GM12878 (cell line): ENCODE results near the gene C1orf53. TPM values are rescaled to one million over a fixed set of nuclear protein-coding genes. Genes with fewer than 3 reads are reported as not detected.

Source experiments
- ATAC-seq: fragments of 200-7000 bp; cut with Tn5 transposase; 3 replicates; pipeline ENCODE4 v1.9.1; 2020; ENCODE audit warnings: mild to moderate bottlenecking, moderate library complexity
- BruUV-seq: library from RNA; stranded (reverse); fragments of 400-500 nt; replicated peaks from 2 replicates; lab custom pipeline; 2021; lab: Mats Ljungman, UMichigan
- CTCF ChIA-PET: fragments of 300-600 bp; sonication (Branson Sonifier 250); formaldehyde crosslinking; extraction: SDS; loops from one replicate; lab custom pipeline; 2021; ENCODE audit warnings: inconsistent platforms; lab: Yijun Ruan, JAX
- POLR2A ChIA-PET: fragments of 350-600 bp; formaldehyde crosslinking; extraction: SDS; loops from one replicate; lab custom pipeline; 2021; ENCODE audit warnings: inconsistent platforms; lab: Charles Lee
- RAD21 ChIA-PET: fragments of 300-600 bp; sonication (Branson Sonifier 250); formaldehyde crosslinking; loops from one replicate; lab custom pipeline; 2023; ENCODE audit warnings: antibody characterized with exemption; ENCODE audit not compliant: unreplicated experiment; lab: Charles Lee
- SMC1A ChIA-PET: fragments of 300-600 bp; sonication (Branson Sonifier 250); formaldehyde crosslinking; loops from one replicate; lab custom pipeline; 2023; ENCODE audit not compliant: unreplicated experiment, uncharacterized antibody; lab: Charles Lee
- DNase-seq: peaks from one replicate; pipeline ENCODE4 v3.0.0-alpha.2; 2011; ENCODE audit warnings: low read depth, low spot score
- FAIRE-seq: peaks from 3 replicates; lab custom pipeline; 2011; peaks lifted over from hg19 to GRCh38; lab: Jason Lieb, UNC
- H2AFZ ChIP-seq: 2 replicates; pipeline ENCODE4 v1.6.0; 2011; ENCODE audit warnings: low read depth, low read length, control low read depth; ENCODE audit not compliant: control insufficient read depth
- H3K27ac ChIP-seq: 2 replicates; pipeline ENCODE4 v1.5.1; 2011; ENCODE audit warnings: control low read depth; ENCODE audit not compliant: control insufficient read depth, insufficient read depth
- H3K27me3 ChIP-seq, 2 experiments: replicated peaks in 1 of 2; 2 replicates each; pipeline versions ENCODE4 v1.6.0 to v1.6.1; 2011; ENCODE audit warnings: low read length in 1 of 2; ENCODE audit not compliant: control insufficient read depth in 2 of 2, insufficient read depth in 2 of 2
- H3K36me3 ChIP-seq, 2 experiments: 2 replicates each; pipeline ENCODE4 v1.5.1; 2011; ENCODE audit warnings: low read length in 1 of 2; ENCODE audit not compliant: control insufficient read depth in 2 of 2, insufficient read depth in 2 of 2
- H3K4me1 ChIP-seq: 2 replicates; pipeline ENCODE4 v1.6.1; 2011; ENCODE audit warnings: mild to moderate bottlenecking, low read length, moderate library complexity, mixed read lengths; ENCODE audit not compliant: control insufficient read depth, insufficient read depth
- H3K4me2 ChIP-seq: 2 replicates; pipeline ENCODE4 v1.6.0; 2011; ENCODE audit warnings: control low read depth; ENCODE audit not compliant: control insufficient read depth, insufficient read depth
- H3K4me3 ChIP-seq: fragments of 200-600 bp; sonication (generic); 2 replicates; pipeline ENCODE4 v1.5.1; 2016
- H3K79me2 ChIP-seq: 2 replicates; pipeline ENCODE4 v1.6.0; 2011; ENCODE audit warnings: low read length; ENCODE audit not compliant: control insufficient read depth, insufficient read depth
- H3K9ac ChIP-seq: 2 replicates; pipeline ENCODE4 v1.8.0; 2011; ENCODE audit warnings: low read length, control low read depth, mixed read lengths; ENCODE audit not compliant: control insufficient read depth, insufficient read depth
- H3K9me3 ChIP-seq: replicated peaks from 3 replicates; pipeline ENCODE4 v1.5.1; 2011; ENCODE audit warnings: mild to moderate bottlenecking, low read length; ENCODE audit not compliant: control insufficient read depth, insufficient read depth
- H4K20me1 ChIP-seq: 2 replicates; pipeline ENCODE4 v1.6.0; 2011; ENCODE audit not compliant: control insufficient read depth, insufficient read depth
- BHLHE40 ChIP-seq, 2 experiments: fragments of 450-650 bp in 1 of 2; IDR thresholded peaks; 2 replicates each; pipeline ENCODE4 v1.6.1; 2011 to 2017; ENCODE audit warnings: low read depth in 2 of 2, borderline replicate concordance in 1 of 2, improper control_type of control experiment in 1 of 2, low read length in 1 of 2, mild to moderate bottlenecking in 1 of 2
- CEBPB ChIP-seq, 2 experiments: fragments of 150-350 bp in 1 of 2; IDR thresholded peaks; 2 replicates each; pipeline ENCODE4 v1.6.1; 2012 to 2014; ENCODE audit warnings: low read depth in 2 of 2, low read length in 2 of 2, borderline replicate concordance in 1 of 2, inconsistent platforms in 1 of 2
- HCFC1 ChIP-seq: fragments of 150-350 bp; IDR thresholded peaks from 2 replicates; pipeline ENCODE4 v1.6.1; 2014; ENCODE audit warnings: low read length
- HDAC6 ChIP-seq: fragments of 200-600 bp; sonication (generic); IDR thresholded peaks from one replicate; pipeline ENCODE4 v1.8.0; 2017; ENCODE audit warnings: antibody characterized with exemption; ENCODE audit not compliant: unreplicated experiment
- NR2C2 ChIP-seq: IDR thresholded peaks from 2 replicates; pipeline ENCODE4 v1.6.1; 2011; ENCODE audit warnings: borderline replicate concordance, low read depth; ENCODE audit not compliant: control insufficient read depth, insufficient read length
- SMC3 ChIP-seq: IDR thresholded peaks from 2 replicates; pipeline ENCODE4 v1.6.1; 2011; ENCODE audit warnings: low read length, improper control_type of control experiment, borderline replicate concordance
- ZBTB40 ChIP-seq: fragments of 450-650 bp; IDR thresholded peaks from 2 replicates; pipeline ENCODE4 v1.6.1; 2016; ENCODE audit warnings: mild to moderate bottlenecking, moderate library complexity, borderline replicate concordance
- ZSCAN29 ChIP-seq: fragments of 450-650 bp; IDR thresholded peaks from 2 replicates; pipeline ENCODE4 v1.6.1; 2017; ENCODE audit warnings: mild to moderate bottlenecking, moderate library complexity
- WGBS: methylation state at CpG from one replicate; pipeline ENCODE4 v1.1.6; 2016; ENCODE audit warnings: low lambda C conversion rate; ENCODE audit not compliant: insufficient replicate concordance, insufficient coverage; ENCODE audit errors: missing lambda C conversion rate; 5-methylcytosine and 5-hydroxymethylcytosine counted together
- in situ Hi-C: fragments of 300-500 bp; cut with MboI; formaldehyde crosslinking; loops from 9 replicates; pipeline ENCODE4 v1.14.3; 2018; ENCODE audit warnings: mixed read lengths
- intact Hi-C: fragments of 100-400 bp; cut with micrococcal nuclease; formaldehyde crosslinking; loops from one replicate; pipeline ENCODE4 v1.14.2; 2022; ENCODE audit not compliant: unreplicated experiment
- polyA plus RNA-seq, 11 experiments: library from polyadenylated mRNA; depleted of rRNA in 4 of 11; unstranded in 6 of 11; stranded (reverse) in 5 of 11; fragments of >200 nt; fragmentation: Nextera tagmentation in 4 of 11; fragmentation: Illumina TruSeq in 1 of 11; extraction: Ambion mirVana in 4 of 11; extraction: Trizol in 1 of 11; gene quantifications; 1 replicate in 1 of 11; 2 replicates in 10 of 11; pipeline versions ENCODE4 v1.2.1 to v1.2.3, GENCODE V29; 2011 to 2016; ENCODE audit warnings: inconsistent platforms in 2 of 11, missing spikeins in 2 of 11, low read depth in 1 of 11
- total RNA-seq, 4 experiments: library from RNA; depleted of rRNA in 3 of 4; stranded (reverse); fragments of >200 nt in 3 of 4; fragmentation: Illumina TruSeq in 1 of 4; extraction: Trizol in 1 of 4; gene quantifications; 2 replicates each; pipeline versions ENCODE4 v1.2.1 to v1.2.3, GENCODE V29; 2013 to 2021

C1orf53 gene
- total and polyA plus RNA-seq, 10 of the 15 experiments (the other 5 are each of a cell fraction or from before 2014, with no cell fraction given), result 0.31 to 5.4 (median 0.59) TPM

GRCh38 chr1:197869490-197870077 is 32.8 kb upstream of the C1orf53 start:
- no peak overlapping the region for H2AFZ ChIP-seq
- no peaks in the 10 kb centered on the region for H3K4me1 ChIP-seq
- intact Hi-C loops (loop anchor here (1.0 to 2.0 kb wide), 3 partner anchors 177 to 349 kb away; no protein-coding TSS in a partner anchor), in situ Hi-C loops (loop anchor here (10.0 kb wide), 2 partner anchors 175 to 255 kb away; no protein-coding TSS in a partner anchor)
- no peaks in the 10 kb centered on the region for H4K20me1 ChIP-seq
- ChIA-PET POLR2A (no interaction called here), SMC1A (interaction anchor here (0.7 to 3.3 kb wide), 31 partner anchors 8 to 350 kb away, joined by 3 to 30 read pairs (median 4); no protein-coding TSS in a partner anchor), CTCF (interaction anchor here (0.6 to 3.4 kb wide), 31 partner anchors 8 to 419 kb away, joined by 3 to 43 read pairs (median 4); no protein-coding TSS in a partner anchor), RAD21 (interaction anchor here (0.8 to 3.5 kb wide), 20 partner anchors 9 to 595 kb away, joined by 3 to 41 read pairs (median 4); no protein-coding TSS in a partner anchor)
- no peaks in the 10 kb centered on the region for H3K36me3 ChIP-seq
- H3K79me2 ChIP-seq, result no peaks in the 10 kb centered on the region
- WGBS, result 19% methylated on average over 2 of the region's 2 CpGs
- ATAC-seq (no peak), FAIRE-seq (peak; percentile 31), DNase-seq (no peak)
- no TSS peak for BruUV-seq
- H3K27me3 ChIP-seq, result no peaks in the 10 kb centered on the region
- TF ChIP-seq NR2C2 (no peak), CEBPB (IDR thresholded peaks at IDR 0.05; ENCODE audit: borderline replicate concordance in 1 of 2, low read depth in 2 of 2, low read length in 2 of 2) (no peak)
- no peak overlapping the region for H3K4me2 ChIP-seq
- H3K9ac ChIP-seq, result no peak overlapping the region
- no peak overlapping the region for H3K4me3 ChIP-seq
- no peaks in the 10 kb centered on the region for H3K9me3 ChIP-seq
- H3K27ac ChIP-seq, result no peak overlapping the region

GRCh38 chr1:197876894-197877293 is 25.5 kb upstream of the C1orf53 start:
- H2AFZ ChIP-seq, result no peak overlapping the region
- ChIA-PET RAD21 (no interaction called here), CTCF (no interaction called here), POLR2A (no interaction called here), SMC1A (no interaction called here)
- no peak overlapping the region for H3K27ac ChIP-seq
- FAIRE-seq (no peak), ATAC-seq (no peak), DNase-seq (no peak)
- no TSS peak for BruUV-seq
- no peaks in the 10 kb centered on the region for H3K36me3 ChIP-seq
- H3K27me3 ChIP-seq, result no peaks in the 10 kb centered on the region
- in situ Hi-C loops (no loop called here), intact Hi-C loops (loop anchor here (1.0 kb wide), 1 partner anchor 14 kb away; no protein-coding TSS in a partner anchor)
- no peaks in the 10 kb centered on the region for H3K79me2 ChIP-seq
- no peak for TF ChIP-seq SMC3
- no peak for TF ChIP-seq HDAC6
- TF ChIP-seq BHLHE40 (IDR thresholded peaks at IDR 0.05; ENCODE audit: borderline replicate concordance in 1 of 2, low read depth in 2 of 2, low read length in 1 of 2), result no peak
- TF ChIP-seq ZBTB40, result no peak
- no peak for TF ChIP-seq ZSCAN29
- TF ChIP-seq HCFC1, result no peak
- H4K20me1 ChIP-seq, result no peaks in the 10 kb centered on the region
- no peak overlapping the region for H3K4me2 ChIP-seq
- no peaks in the 10 kb centered on the region for H3K4me1 ChIP-seq
- no peaks in the 10 kb centered on the region for H3K9me3 ChIP-seq
- no peak overlapping the region for H3K4me3 ChIP-seq
- no peak overlapping the region for H3K9ac ChIP-seq
